ENCODE data around the gene MRPL2. TPM values are rescaled to one million over a fixed set of nuclear protein-coding genes. Genes with fewer than 3 reads are reported as not detected.

The MRPL2 gene
- total and polyA plus RNA-seq, 2 donors (not counting 1 experiment from before 2014, with no cell fraction given): 18.2 to 20.3 TPM

- Histone ChIP-seq H2AFZ (ENCODE audit: low read length) (no peak overlapping the region), H3K27ac (ENCODE audit: insufficient read depth, low read length) (no peak overlapping the region), H3K79me2 (ENCODE audit: control insufficient read depth, insufficient read depth, low read length) (no peaks in the 10 kb centered on the region), H3K9me3 (ENCODE audit: control insufficient read depth, insufficient read depth, low read depth, low read length) (no peaks in the 10 kb centered on the region), H3K4me3 (replicated peaks in 1 of 4; ENCODE audit: control extremely low read depth in 1 of 4, insufficient read depth in 1 of 4, low read depth in 3 of 4, low read length in 4 of 4) (no peak overlapping the region), H4K20me1 (ENCODE audit: control insufficient read depth, extremely low read depth, insufficient read depth, low read length) (no peaks in the 10 kb centered on the region), H3K27me3 (ENCODE audit: control insufficient read depth, insufficient read depth, low read length) (no peaks in the 10 kb centered on the region), H3K9ac (ENCODE audit: insufficient read depth, low read length) (no peak overlapping the region), H3K4me1 (ENCODE audit: control insufficient read depth, extremely low read depth, insufficient read depth, low read length) (no peaks in the 10 kb centered on the region), H3K4me2 (ENCODE audit: extremely low read depth, insufficient read depth, low read length) (no peak overlapping the region), H3K36me3 (ENCODE audit: control insufficient read depth, insufficient read depth, low read length) (no peaks in the 10 kb centered on the region)
- TF ChIP-seq CTCF (conservative IDR thresholded peaks at IDR 0.05 in 1 of 2, IDR thresholded peaks at IDR 0.05 in 1 of 2; ENCODE audit: low read depth in 1 of 2, low read length in 2 of 2) (no peak), EZH2 (IDR thresholded peaks at IDR 0.05; ENCODE audit: low read length, missing control alignments) (no peak)
- DNase-seq (ENCODE audit: low read depth in 2 of 2): no peak
Measured at GRCh38 chr6:43105538-43106222, 46.4 kb upstream of the MRPL2 start.

GRCh38 chr6:43103253-43103876 is 44.1 kb upstream of the MRPL2 start:
- Histone ChIP-seq H3K79me2 (ENCODE audit: control insufficient read depth, insufficient read depth, low read length) (no peaks in the 10 kb centered on the region), H4K20me1 (ENCODE audit: control insufficient read depth, extremely low read depth, insufficient read depth, low read length) (no peaks in the 10 kb centered on the region), H3K4me1 (ENCODE audit: control insufficient read depth, extremely low read depth, insufficient read depth, low read length) (no peaks in the 10 kb centered on the region)

More at GRCh38 chr6:43103253-43103876, 44.1 kb upstream of the MRPL2 start:
- no peak overlapping the region for H3K4me3 ChIP-seq (replicated peaks in 1 of 4; ENCODE audit: control extremely low read depth in 1 of 4, insufficient read depth in 1 of 4, low read depth in 3 of 4, low read length in 4 of 4)
- TF ChIP-seq EZH2 (IDR thresholded peaks at IDR 0.05; ENCODE audit: low read length, missing control alignments): no peak
- TF ChIP-seq CTCF (conservative IDR thresholded peaks at IDR 0.05 in 1 of 2, IDR thresholded peaks at IDR 0.05 in 1 of 2; ENCODE audit: low read depth in 1 of 2, low read length in 2 of 2): no peak
- H2AFZ ChIP-seq (ENCODE audit: low read length): no peak overlapping the region
- DNase-seq (ENCODE audit: low read depth in 2 of 2): no peak
- H3K9ac ChIP-seq (ENCODE audit: insufficient read depth, low read length): no peak overlapping the region
- no peaks in the 10 kb centered on the region for H3K27me3 ChIP-seq (ENCODE audit: control insufficient read depth, insufficient read depth, low read length)
- H3K36me3 ChIP-seq (ENCODE audit: control insufficient read depth, insufficient read depth, low read length): no peaks in the 10 kb centered on the region
- H3K4me2 ChIP-seq (ENCODE audit: extremely low read depth, insufficient read depth, low read length): no peak overlapping the region
- no peaks in the 10 kb centered on the region for H3K9me3 ChIP-seq (ENCODE audit: control insufficient read depth, insufficient read depth, low read depth, low read length)
- H3K27ac ChIP-seq (ENCODE audit: insufficient read depth, low read length): no peak overlapping the region

Measured in fibroblast of lung (primary cell).